Aorta (tissue), 5 donors: ENCODE results near the gene DEFB132. TPM values are rescaled to one million over a fixed set of nuclear protein-coding genes. Genes with fewer than 3 reads are reported as not detected.
A peak's percentile ranks its signal among the peaks of the same experiment; 100 is the strongest.
"Not testable (repeated sequence)": the region's sequence is repeated elsewhere in the genome, so short reads cannot be mapped to it uniquely, and the experiment has no call there.

Experiments used
- ATAC-seq: fragments of 200-7000 bp; cut with Tn5 transposase; one replicate; pipeline ENCODE4 v1.9.1; 2022; ENCODE audit warnings: moderate library complexity; ENCODE audit not compliant: low FRiP score
- DNase-seq, 2 donors: peaks; one replicate each; pipeline ENCODE4 v3.0.0-alpha.2; 2020
- H3K27ac ChIP-seq, 2 donors: one replicate each; pipeline ENCODE4 v1.5.1; 2013; ENCODE audit warnings: low read length in 2 of 2, mild to moderate bottlenecking in 2 of 2, moderate library complexity in 2 of 2, control low read depth in 1 of 2, inconsistent platforms in 1 of 2, low read depth in 1 of 2
- H3K27me3 ChIP-seq, 2 donors: one replicate each; pipeline ENCODE4 v1.6.1; 2013; ENCODE audit warnings: control low read depth in 1 of 2, low read length in 1 of 2, mild to moderate bottlenecking in 1 of 2, moderate library complexity in 1 of 2; ENCODE audit not compliant: insufficient read depth in 2 of 2, control insufficient read depth in 1 of 2
- H3K36me3 ChIP-seq, 2 donors: one replicate each; pipeline ENCODE4 v1.6.1; 2013; ENCODE audit warnings: control low read depth in 1 of 2, low read length in 1 of 2, mild to moderate bottlenecking in 1 of 2; ENCODE audit not compliant: insufficient read depth in 2 of 2, control insufficient read depth in 1 of 2
- H3K4me1 ChIP-seq, 2 donors: one replicate each; pipeline ENCODE4 v1.6.1; 2013; ENCODE audit warnings: low read length in 2 of 2, control low read depth in 1 of 2, mild to moderate bottlenecking in 1 of 2, moderate library complexity in 1 of 2; ENCODE audit not compliant: insufficient read depth in 2 of 2, control insufficient read depth in 1 of 2
- H3K4me3 ChIP-seq, 2 donors: one replicate each; pipeline ENCODE4 v1.5.1; 2013; ENCODE audit warnings: low read length in 2 of 2, control low read depth in 1 of 2, mild to moderate bottlenecking in 1 of 2
- H3K9me3 ChIP-seq: one replicate; pipeline ENCODE4 v1.6.1; 2013; ENCODE audit warnings: mild to moderate bottlenecking, low read length; ENCODE audit not compliant: control insufficient read depth
- WGBS, 2 donors: extraction: QIAGEN DNeasy Blood & Tissue Kit; methylation state at CpG; one replicate each; pipeline ENCODE4 v1.1.7; 2013; 5-methylcytosine and 5-hydroxymethylcytosine counted together
- intact Hi-C, 2 donors: fragments of 100-400 bp; cut with DNase I; formaldehyde crosslinking; loops; one replicate each; pipeline versions ENCODE4 v1.14.2 to v1.15.0; 2022
- polyA plus RNA-seq, 2 donors: library from polyadenylated mRNA; stranded (reverse); fragments of 200-250 nt; gene quantifications; one replicate each; pipeline ENCODE4 v1.2.3, GENCODE V29; 2013
- total RNA-seq, 2 donors: library from RNA; stranded (reverse); fragmentation: NEBNext Ultra II Directional; extraction: Animal tissue kit (Norgen Biotek cat#: 25700); gene quantifications; one replicate each; pipeline ENCODE4 v1.2.1, GENCODE V29; 2021
- donor health status: healthy with polysubstance abuse.
- donor health status: Bipolar disorder and iron deficiency.
- donor health status: DM: no; HTN: no; CAD: no.
- donor health status: DM: no; HTN: no; CAD: no.
- donor health status: DM: yes; HTN: yes; CAD: no.

DEFB132 gene
- total and polyA plus RNA-seq, 4 donors, result not detected

- H3K4me3 ChIP-seq, intact Hi-C loops, ATAC-seq, H3K4me1 ChIP-seq, H3K9me3 ChIP-seq, DNase-seq, H3K27me3 ChIP-seq, H3K27ac ChIP-seq, H3K36me3 ChIP-seq: not testable (repeated sequence)
- 35 to 43% methylated on average over 6 of the region's 6 CpGs for WGBS, 2 donors
Observed at GRCh38 chr20:253447-253846, 4.1 kb upstream of the DEFB132 start.

DNA sequence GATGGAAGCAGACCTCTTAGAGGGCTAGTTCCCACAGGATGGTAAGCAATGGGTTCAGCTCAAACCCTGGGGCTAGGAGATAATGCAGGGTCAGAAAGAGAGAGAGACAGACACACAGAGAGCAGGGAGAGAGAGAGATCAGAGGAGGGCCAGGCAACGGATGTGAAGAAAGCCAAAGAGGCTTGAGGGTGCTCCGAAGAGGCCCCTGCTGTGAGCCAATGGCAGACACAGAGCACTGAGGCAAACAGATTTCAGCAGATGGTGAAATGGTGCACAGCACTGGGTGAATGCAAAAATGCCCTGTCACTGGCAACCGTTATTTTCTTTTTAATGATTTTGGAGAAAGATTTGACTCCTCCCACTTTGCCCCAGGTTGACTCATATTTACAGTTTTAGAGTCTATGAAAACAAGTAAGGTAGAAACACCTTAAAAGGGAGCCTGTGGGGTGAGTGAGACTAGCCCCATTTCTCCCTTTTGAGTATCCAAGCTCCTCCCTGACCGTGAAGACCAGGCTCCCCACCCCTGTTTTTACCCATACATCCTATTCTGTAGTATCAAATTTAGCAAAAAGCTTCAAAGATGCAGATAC lies 840 bp downstream of the DEFB132 start:
- no peaks in the 10 kb centered on the region for H3K4me1 ChIP-seq
- H3K27ac ChIP-seq, result no peak overlapping the region
- no peak for DNase-seq
- no peak overlapping the region for H3K4me3 ChIP-seq
- H3K9me3 ChIP-seq, result no peaks in the 10 kb centered on the region
- intact Hi-C loops, result no loop called here
- 50 to 60% methylated on average over 4 of the region's 4 CpGs for WGBS, 2 donors
- H3K27me3 ChIP-seq, result peaks cover 0 to 2% of the 10 kb centered on the region in 2 donors
- no peaks in the 10 kb centered on the region for H3K36me3 ChIP-seq
- no peak for ATAC-seq

DNA sequence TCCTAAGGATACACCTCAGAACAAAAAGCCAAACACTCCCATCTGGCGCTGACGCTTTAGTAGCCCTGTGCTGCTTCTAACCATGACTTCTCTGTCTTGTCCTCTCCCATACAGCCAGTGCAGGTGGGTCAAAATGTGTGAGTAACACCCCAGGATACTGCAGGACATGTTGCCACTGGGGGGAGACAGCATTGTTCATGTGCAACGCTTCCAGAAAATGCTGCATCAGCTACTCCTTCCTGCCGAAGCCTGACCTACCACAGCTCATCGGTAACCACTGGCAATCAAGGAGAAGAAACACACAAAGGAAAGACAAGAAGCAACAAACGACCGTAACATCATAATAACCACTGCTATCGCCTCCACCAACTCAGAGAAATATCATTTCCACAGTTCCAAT lies 1.4 kb downstream of the DEFB132 start:
- intact Hi-C loops, result no loop called here
- H3K4me1 ChIP-seq, result no peaks in the 10 kb centered on the region
- no peaks in the 10 kb centered on the region for H3K36me3 ChIP-seq
- ATAC-seq, result no peak
- no peak overlapping the region for H3K27ac ChIP-seq
- peaks cover 0 to 2% of the 10 kb centered on the region in 2 donors for H3K27me3 ChIP-seq
- 44 to 56% methylated on average over 8 of the region's 8 CpGs for WGBS, 2 donors
- DNase-seq, result no peak
- no peaks in the 10 kb centered on the region for H3K9me3 ChIP-seq
- H3K4me3 ChIP-seq, result no peak overlapping the region

DNA sequence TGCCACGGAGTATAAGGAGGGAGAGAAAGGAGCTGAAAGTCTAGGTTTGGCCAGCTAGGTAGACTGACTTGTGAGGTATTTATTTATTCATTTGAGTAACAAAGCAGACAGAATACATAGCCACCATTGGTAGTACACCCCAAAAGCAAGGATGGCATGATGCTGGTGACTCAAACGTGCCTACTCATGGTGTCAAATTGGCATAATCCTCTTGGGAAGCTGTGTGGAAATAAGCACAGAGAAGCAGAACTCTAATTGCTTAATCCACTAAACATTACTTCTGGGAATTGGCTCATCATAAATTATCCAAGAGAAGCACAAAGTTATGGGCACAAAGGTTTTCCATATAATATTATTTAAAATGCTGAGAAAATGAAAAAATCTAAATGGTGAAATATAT lies 2.5 kb downstream of the DEFB132 start:
- Histone ChIP-seq H3K4me1 (no peaks in the 10 kb centered on the region), H3K9me3 (no peaks in the 10 kb centered on the region), H3K36me3 (no peaks in the 10 kb centered on the region), H3K4me3 (no peak overlapping the region), H3K27me3 (peaks cover 0 to 2% of the 10 kb centered on the region in 2 donors), H3K27ac (no peak overlapping the region)
- WGBS, 2 donors, result 52 to 60% methylated on average over 2 of the region's 2 CpGs
- intact Hi-C loops, result loop anchor here in 1 of 2 donors (10.0 kb wide), 1 partner anchor 75 kb away; no protein-coding TSS in a partner anchor
- no peak for ATAC-seq
- DNase-seq, result no peak

- Histone ChIP-seq H3K27me3 (no peaks in the 10 kb centered on the region), H3K4me3 (no peak overlapping the region), H3K36me3 (no peaks in the 10 kb centered on the region), H3K4me1 (no peaks in the 10 kb centered on the region), H3K27ac (no peak overlapping the region), H3K9me3 (no peaks in the 10 kb centered on the region)
- intact Hi-C loops, result loop anchor here in 1 of 2 donors (10.0 kb wide), 1 partner anchor 71 kb away; no protein-coding TSS in a partner anchor
- 78 to 84% methylated on average over 13 of the region's 13 CpGs for WGBS, 2 donors
- ATAC-seq (no peak), DNase-seq (no peak)
Observed at GRCh38 chr20:263701-264100, 6.2 kb downstream of the DEFB132 start.

DNA sequence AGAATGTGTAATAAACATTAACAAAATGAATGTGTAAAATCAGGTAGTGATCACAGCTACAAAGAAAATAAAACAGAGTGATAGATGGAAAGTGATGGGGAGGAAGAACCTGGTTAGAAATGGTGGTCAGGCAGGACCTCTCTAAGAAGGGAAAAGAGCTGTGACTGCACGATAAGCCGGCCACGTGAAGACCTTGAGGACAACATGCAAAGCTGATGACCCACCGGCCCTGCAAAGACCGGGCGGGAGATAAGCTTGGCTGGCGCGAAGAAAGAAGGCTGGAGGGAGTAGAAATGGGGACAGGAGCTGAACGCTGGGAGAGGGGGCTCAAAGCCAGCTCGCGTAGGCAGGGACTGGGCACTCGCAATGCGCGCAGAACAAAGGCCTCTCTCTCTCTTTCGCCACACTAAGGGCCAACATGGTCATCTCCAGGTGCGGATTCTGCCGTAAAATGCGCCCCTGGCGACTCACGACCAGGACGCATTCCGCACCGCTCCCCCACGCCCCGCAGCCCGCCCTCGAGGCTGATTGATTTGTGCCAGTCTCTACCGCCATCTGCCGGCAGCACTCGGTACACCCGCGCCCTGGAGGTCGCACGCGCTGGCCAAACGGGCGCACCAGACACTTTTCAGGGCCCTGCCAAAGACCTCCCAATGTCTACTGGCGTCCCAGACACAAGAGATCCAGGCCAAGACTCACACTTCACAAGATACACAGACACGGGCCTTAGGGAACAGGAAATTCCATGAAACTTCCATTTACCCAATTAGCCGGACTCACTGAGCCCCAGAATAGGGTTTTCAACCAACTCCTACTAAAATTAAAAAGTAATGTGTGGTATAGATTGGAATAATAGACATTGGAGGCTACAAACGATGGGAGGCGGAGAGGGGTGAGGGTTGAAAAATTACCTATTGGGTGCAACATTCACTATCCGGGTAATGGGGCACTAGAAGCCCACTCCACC lies 9.4 kb downstream of the DEFB132 start:
- 5 to 6% methylated on average over 42 to 43 of the region's 43 CpGs for WGBS, 2 donors
- no peaks in the 10 kb centered on the region for H3K27me3 ChIP-seq
- H3K4me3 ChIP-seq, result peak overlapping the region; percentile 5 to 28
- H3K9me3 ChIP-seq, result no peaks in the 10 kb centered on the region
- no peaks in the 10 kb centered on the region for H3K4me1 ChIP-seq
- DNase-seq (peak; percentile 89 to 96), ATAC-seq (peak; percentile 95)
- intact Hi-C loops, result loop anchor here in 1 of 2 donors (2.0 to 10.0 kb wide), 2 partner anchors 58 to 68 kb away; no protein-coding TSS in a partner anchor
- no peaks in the 10 kb centered on the region for H3K36me3 ChIP-seq
- no peak overlapping the region for H3K27ac ChIP-seq

DNA sequence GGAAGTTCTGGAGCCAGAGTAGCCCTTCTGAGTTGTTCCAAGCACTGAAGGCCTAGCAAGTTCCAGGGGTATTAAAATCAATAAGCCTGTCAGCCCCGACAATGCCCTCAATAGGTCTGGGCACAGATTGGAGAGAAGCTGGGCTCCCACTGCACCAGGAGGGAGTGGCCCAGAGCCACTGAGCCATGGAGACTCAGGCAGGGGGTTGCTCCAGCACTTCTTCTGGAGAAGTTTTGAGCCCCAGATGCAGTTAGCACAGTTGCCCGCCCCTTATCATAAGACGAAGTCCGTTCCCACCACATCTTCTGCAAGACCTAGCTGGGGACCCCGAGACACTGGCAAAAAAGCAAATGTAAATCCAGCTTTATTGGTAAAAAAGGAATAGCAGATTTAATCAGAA lies 13.0 kb downstream of the DEFB132 start:
- intact Hi-C loops, result no loop called here

GRCh38 chr20:271069-271468 lies 13.5 kb downstream of the DEFB132 start:
- WGBS, 2 donors, result 92 to 95% methylated on average over 4 of the region's 4 CpGs
- H3K9me3 ChIP-seq, result no peaks in the 10 kb centered on the region
- no peak overlapping the region for H3K27ac ChIP-seq
- no peak overlapping the region for H3K4me3 ChIP-seq
- H3K4me1 ChIP-seq, result no peaks in the 10 kb centered on the region
- ATAC-seq, result no peak
- H3K36me3 ChIP-seq, result no peaks in the 10 kb centered on the region
- no peak for DNase-seq
- intact Hi-C loops, result no loop called here
- H3K27me3 ChIP-seq, result no peaks in the 10 kb centered on the region

More for the DNA sequence above, 13.0 kb downstream of the DEFB132 start:
- Histone ChIP-seq H3K4me3 (no peak overlapping the region), H3K36me3 (no peaks in the 10 kb centered on the region), H3K27ac (no peak overlapping the region), H3K27me3 (no peaks in the 10 kb centered on the region), H3K4me1 (no peaks in the 10 kb centered on the region), H3K9me3 (no peaks in the 10 kb centered on the region)
- DNase-seq (no peak), ATAC-seq (no peak)
- 89 to 90% methylated on average over 5 of the region's 5 CpGs for WGBS, 2 donors
